Neural progenitor cell (in vitro differentiated cells): Measurements from ENCODE around the gene RMND5A. TPM values are rescaled to one million over a fixed set of nuclear protein-coding genes. Genes with fewer than 3 reads are reported as not detected.
A peak's percentile ranks its signal among the peaks of the same experiment; 100 is the strongest.

Experiments used
- DNase-seq: peaks from one replicate; pipeline ENCODE4 v3.0.0-alpha.2; 2016; ENCODE audit warnings: low spot score
- H2AFZ ChIP-seq: fragments of 200-600 bp; sonication (generic); replicated peaks from 2 replicates; pipeline ENCODE4 v1.6.1; 2016; ENCODE audit warnings: antibody characterized with exemption
- H3F3A ChIP-seq: fragments of 200-600 bp; sonication (generic); 2 replicates; pipeline ENCODE4 v1.6.1; 2016; ENCODE audit warnings: antibody characterized with exemption, low read depth
- H3K27ac ChIP-seq: fragments of 200-600 bp; sonication (generic); 2 replicates; pipeline ENCODE4 v1.5.1; 2016; ENCODE audit warnings: mild to moderate bottlenecking
- H3K27me3 ChIP-seq: fragments of 200-600 bp; sonication (generic); 2 replicates; pipeline ENCODE4 v1.6.1; 2016; ENCODE audit warnings: mild to moderate bottlenecking, moderate library complexity
- H3K36me3 ChIP-seq: fragments of 200-600 bp; sonication (generic); 2 replicates; pipeline ENCODE4 v1.5.1; 2016
- H3K4me1 ChIP-seq: fragments of 200-600 bp; sonication (generic); 2 replicates; pipeline ENCODE4 v1.6.1; 2016; ENCODE audit warnings: mixed run types
- H3K4me2 ChIP-seq: fragments of 200-600 bp; sonication (generic); 2 replicates; pipeline ENCODE4 v1.6.1; 2016
- H3K4me3 ChIP-seq: fragments of 200-600 bp; sonication (generic); 2 replicates; pipeline ENCODE4 v1.5.1; 2016
- H3K79me2 ChIP-seq: fragments of 200-600 bp; sonication (generic); 2 replicates; pipeline ENCODE4 v1.6.1; 2016; ENCODE audit warnings: low read depth
- H3K9ac ChIP-seq: fragments of 200-600 bp; sonication (generic); 2 replicates; pipeline ENCODE4 v1.6.1; 2016
- H3K9me3 ChIP-seq: fragments of 200-600 bp; sonication (generic); 2 replicates; pipeline ENCODE4 v1.5.1; 2016; ENCODE audit warnings: low read depth
- H4K20me1 ChIP-seq: fragments of 200-600 bp; sonication (generic); 2 replicates; pipeline ENCODE4 v1.6.1; 2016; ENCODE audit warnings: low read depth
- H3K27ac Mint-ChIP-seq: 3 replicates; pipeline ENCODE4 v1.8.0; 2021; ENCODE audit warnings: mixed read lengths
- H3K27me3 Mint-ChIP-seq: 2 replicates; pipeline ENCODE4 v1.8.0; 2022; ENCODE audit warnings: low read depth, mild to moderate bottlenecking, inconsistent platforms, moderate library complexity, mixed read lengths; ENCODE audit not compliant: insufficient read depth
- H3K36me3 Mint-ChIP-seq: 3 replicates; pipeline ENCODE4 v1.8.0; 2021; ENCODE audit warnings: mixed read lengths
- H3K4me1 Mint-ChIP-seq: 3 replicates; pipeline ENCODE4 v1.8.0; 2021; ENCODE audit warnings: mixed read lengths
- H3K4me3 Mint-ChIP-seq: 3 replicates; pipeline ENCODE4 v1.8.0; 2021; ENCODE audit warnings: mild to moderate bottlenecking, moderate library complexity, mixed read lengths
- H3K9me3 Mint-ChIP-seq: 3 replicates; pipeline ENCODE4 v1.8.0; 2020; ENCODE audit warnings: mixed read lengths
- EZH2 ChIP-seq: fragments of 200-600 bp; sonication (generic); IDR thresholded peaks from 2 replicates; pipeline ENCODE4 v1.6.1; 2017; ENCODE audit warnings: antibody characterized with exemption, mild to moderate bottlenecking, moderate library complexity
- EZH2phosphoT487 ChIP-seq: fragments of 200-600 bp; sonication (generic); IDR thresholded peaks from 2 replicates; pipeline ENCODE4 v1.6.1; 2017; ENCODE audit warnings: antibody characterized with exemption
- total RNA-seq: library from RNA; depleted of rRNA; stranded (reverse); fragments of >200 nt; gene quantifications from 2 replicates; pipeline ENCODE4 v1.2.3, GENCODE V29; 2015; ENCODE audit warnings: low replicate concordance
- TF ChIP-seq, protein P1 (sequence below): fragments of 200-600 bp; sonication (generic); IDR thresholded peaks from 2 replicates; pipeline ENCODE4 v1.5.1; 2017; ENCODE audit warnings: antibody characterized with exemption, mild to moderate bottlenecking

RMND5A gene
- total RNA-seq, 1 donor from 2014 or later = 107 TPM

DNA sequence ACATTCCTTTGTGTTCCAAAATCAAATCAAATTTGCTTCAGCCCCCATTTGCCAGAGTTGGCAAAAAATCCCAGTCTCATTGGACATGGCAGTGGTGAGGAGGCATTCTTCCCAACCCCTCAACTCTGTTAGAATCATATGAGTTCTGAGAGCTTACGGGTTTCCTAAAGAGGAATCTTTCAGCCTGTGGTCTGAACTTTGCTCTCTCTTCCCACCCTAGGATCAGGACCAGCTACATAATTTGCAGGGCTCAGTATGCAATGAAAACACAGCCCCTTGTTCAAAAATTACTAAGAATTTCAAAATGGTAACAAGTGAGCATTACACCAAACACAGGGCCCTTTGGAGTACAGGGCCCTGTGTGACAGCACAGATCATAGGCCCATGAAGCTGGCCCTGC is 47.1 kb upstream of the RMND5A start:
- Mint-ChIP-seq H3K27ac (no peak overlapping the region), H3K27me3 (no peaks in the 10 kb centered on the region), H3K4me1 (no peaks in the 10 kb centered on the region), H3K36me3 (no peaks in the 10 kb centered on the region), H3K9me3 (peaks cover 5% of the 10 kb centered on the region), H3K4me3 (no peak overlapping the region)
- Histone ChIP-seq H3K9ac (no peak overlapping the region), H3K4me3 (no peak overlapping the region), H3F3A (no peaks in the 10 kb centered on the region), H4K20me1 (no peaks in the 10 kb centered on the region), H3K9me3 (no peaks in the 10 kb centered on the region), H3K27ac (no peak overlapping the region), H3K4me1 (no peaks in the 10 kb centered on the region), H3K4me2 (no peak overlapping the region), H3K79me2 (no peaks in the 10 kb centered on the region), H3K27me3 (no peaks in the 10 kb centered on the region), H3K36me3 (no peaks in the 10 kb centered on the region), H2AFZ (no peak overlapping the region)
- no peak for TF ChIP-seq EZH2phosphoT487
- TF ChIP-seq, protein P1, sequence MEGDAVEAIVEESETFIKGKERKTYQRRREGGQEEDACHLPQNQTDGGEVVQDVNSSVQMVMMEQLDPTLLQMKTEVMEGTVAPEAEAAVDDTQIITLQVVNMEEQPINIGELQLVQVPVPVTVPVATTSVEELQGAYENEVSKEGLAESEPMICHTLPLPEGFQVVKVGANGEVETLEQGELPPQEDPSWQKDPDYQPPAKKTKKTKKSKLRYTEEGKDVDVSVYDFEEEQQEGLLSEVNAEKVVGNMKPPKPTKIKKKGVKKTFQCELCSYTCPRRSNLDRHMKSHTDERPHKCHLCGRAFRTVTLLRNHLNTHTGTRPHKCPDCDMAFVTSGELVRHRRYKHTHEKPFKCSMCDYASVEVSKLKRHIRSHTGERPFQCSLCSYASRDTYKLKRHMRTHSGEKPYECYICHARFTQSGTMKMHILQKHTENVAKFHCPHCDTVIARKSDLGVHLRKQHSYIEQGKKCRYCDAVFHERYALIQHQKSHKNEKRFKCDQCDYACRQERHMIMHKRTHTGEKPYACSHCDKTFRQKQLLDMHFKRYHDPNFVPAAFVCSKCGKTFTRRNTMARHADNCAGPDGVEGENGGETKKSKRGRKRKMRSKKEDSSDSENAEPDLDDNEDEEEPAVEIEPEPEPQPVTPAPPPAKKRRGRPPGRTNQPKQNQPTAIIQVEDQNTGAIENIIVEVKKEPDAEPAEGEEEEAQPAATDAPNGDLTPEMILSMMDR = no peak
- no peak for TF ChIP-seq EZH2
- no peak for DNase-seq

DNA sequence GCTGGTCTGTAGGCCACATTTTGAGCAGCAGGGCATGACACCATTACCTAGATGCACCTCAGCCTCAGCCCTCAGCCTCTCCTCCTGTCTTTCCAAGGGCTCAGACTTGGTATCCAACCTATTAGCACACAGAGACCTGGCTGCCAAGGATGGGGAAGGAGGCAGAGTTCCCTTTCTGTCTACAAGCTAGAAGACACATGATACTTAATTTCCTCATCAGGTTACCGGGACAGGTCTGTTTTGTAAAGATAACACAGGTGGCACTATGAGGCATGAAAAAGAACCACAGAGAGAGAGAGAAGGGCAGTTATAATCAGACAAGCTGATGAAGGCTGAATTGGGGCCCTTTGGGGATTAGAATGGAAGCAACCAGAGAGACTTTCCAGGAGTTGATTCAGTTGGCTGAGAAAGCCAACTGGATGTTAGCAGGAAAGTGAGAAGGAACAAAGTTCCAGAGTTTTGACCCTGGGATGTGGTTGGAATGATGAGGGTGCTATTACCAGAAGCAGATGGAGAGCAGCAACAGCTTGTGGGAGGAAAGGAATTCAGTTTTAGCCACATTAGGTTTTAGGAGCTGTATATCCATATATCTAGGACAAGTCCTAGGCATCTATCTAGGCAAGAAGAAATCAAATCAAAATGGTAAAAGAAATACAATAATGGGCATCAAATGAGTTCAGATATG is 46.0 kb upstream of the RMND5A start:
- H3K27ac ChIP-seq = no peak overlapping the region
- no peak overlapping the region for H3K4me2 ChIP-seq
- no peak for DNase-seq
- no peaks in the 10 kb centered on the region for H3K36me3 Mint-ChIP-seq
- no peak overlapping the region for H2AFZ ChIP-seq
- no peaks in the 10 kb centered on the region for H3K4me1 ChIP-seq
- no peaks in the 10 kb centered on the region for H3F3A ChIP-seq
- no peaks in the 10 kb centered on the region for H3K9me3 Mint-ChIP-seq
- TF ChIP-seq EZH2phosphoT487 = no peak
- H3K9me3 ChIP-seq = no peaks in the 10 kb centered on the region
- H4K20me1 ChIP-seq = no peaks in the 10 kb centered on the region
- H3K4me1 Mint-ChIP-seq = no peaks in the 10 kb centered on the region
- H3K9ac ChIP-seq = no peak overlapping the region
- H3K27me3 Mint-ChIP-seq = no peaks in the 10 kb centered on the region
- H3K27me3 ChIP-seq = no peaks in the 10 kb centered on the region
- H3K27ac Mint-ChIP-seq = no peak overlapping the region
- H3K4me3 Mint-ChIP-seq = no peak overlapping the region
- no peaks in the 10 kb centered on the region for H3K36me3 ChIP-seq
- no peaks in the 10 kb centered on the region for H3K79me2 ChIP-seq
- H3K4me3 ChIP-seq = no peak overlapping the region

DNA sequence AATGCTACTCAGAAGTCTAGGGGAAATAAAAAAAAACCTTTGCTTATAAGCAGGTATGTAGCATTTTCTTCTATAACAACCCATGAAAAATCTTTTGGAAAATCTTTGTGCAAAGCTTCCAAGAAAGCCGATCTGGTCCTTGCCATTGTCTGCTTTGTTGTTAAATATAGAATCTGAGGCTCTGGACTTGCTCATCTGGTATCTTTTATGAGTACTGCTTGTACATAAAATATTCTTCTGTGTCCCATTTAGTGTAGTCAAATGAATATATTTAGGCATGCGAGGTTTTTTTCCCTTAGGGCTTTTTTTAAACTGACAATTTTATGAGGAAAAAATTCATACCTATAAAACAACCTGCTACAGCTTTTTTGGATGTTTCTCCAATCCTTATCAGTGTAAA is 45.0 kb upstream of the RMND5A start:
- Histone ChIP-seq H3K4me1 (no peaks in the 10 kb centered on the region), H3K9ac (no peak overlapping the region), H3K27me3 (no peaks in the 10 kb centered on the region), H3K79me2 (no peaks in the 10 kb centered on the region), H4K20me1 (no peaks in the 10 kb centered on the region), H2AFZ (no peak overlapping the region), H3K27ac (no peak overlapping the region), H3K4me3 (no peak overlapping the region), H3F3A (no peaks in the 10 kb centered on the region), H3K4me2 (no peak overlapping the region), H3K36me3 (no peaks in the 10 kb centered on the region), H3K9me3 (no peaks in the 10 kb centered on the region)
- no peak overlapping the region for H3K4me3 Mint-ChIP-seq
- no peaks in the 10 kb centered on the region for H3K4me1 Mint-ChIP-seq
- H3K27me3 Mint-ChIP-seq = no peaks in the 10 kb centered on the region
- H3K9me3 Mint-ChIP-seq = no peaks in the 10 kb centered on the region
- H3K36me3 Mint-ChIP-seq = no peaks in the 10 kb centered on the region
- TF ChIP-seq EZH2 = no peak
- H3K27ac Mint-ChIP-seq = no peak overlapping the region
- no peak for DNase-seq

DNA sequence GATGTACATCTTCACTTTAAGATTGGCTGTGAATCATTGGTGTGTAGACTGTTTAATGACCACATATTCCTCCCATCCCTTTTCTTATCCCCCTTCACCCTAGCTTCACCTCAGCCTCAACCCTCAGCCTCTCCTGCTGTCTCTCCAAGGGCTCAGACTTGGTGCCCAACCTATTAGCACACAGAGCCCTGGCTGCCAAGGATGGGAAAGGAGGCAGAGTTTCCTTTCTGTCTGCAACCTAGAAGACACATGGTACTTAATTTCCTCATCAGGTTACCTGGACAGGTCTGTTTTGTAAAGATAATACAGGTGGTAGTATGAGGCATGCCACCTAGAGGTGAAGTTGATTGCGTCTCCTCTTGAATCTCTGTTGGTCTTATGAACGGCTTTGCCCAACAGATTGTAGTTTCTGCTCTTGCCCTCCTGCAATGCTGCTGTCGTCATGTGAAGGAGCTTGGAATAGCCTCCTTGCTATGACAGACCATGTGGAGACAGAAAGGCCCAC is 44.5 kb upstream of the RMND5A start:
- Mint-ChIP-seq H3K4me3 (no peak overlapping the region), H3K9me3 (no peaks in the 10 kb centered on the region), H3K27me3 (no peaks in the 10 kb centered on the region), H3K4me1 (no peaks in the 10 kb centered on the region), H3K36me3 (no peaks in the 10 kb centered on the region), H3K27ac (no peak overlapping the region)
- no peak overlapping the region for H3K9ac ChIP-seq
- H2AFZ ChIP-seq = no peak overlapping the region
- H3K4me1 ChIP-seq = no peaks in the 10 kb centered on the region
- H3K4me2 ChIP-seq = no peak overlapping the region
- no peaks in the 10 kb centered on the region for H3K79me2 ChIP-seq
- H4K20me1 ChIP-seq = no peaks in the 10 kb centered on the region
- no peaks in the 10 kb centered on the region for H3K9me3 ChIP-seq
- H3K27me3 ChIP-seq = no peaks in the 10 kb centered on the region
- no peaks in the 10 kb centered on the region for H3K36me3 ChIP-seq
- H3K4me3 ChIP-seq = no peak overlapping the region
- H3K27ac ChIP-seq = no peak overlapping the region
- no peaks in the 10 kb centered on the region for H3F3A ChIP-seq
- DNase-seq = no peak
- TF ChIP-seq, protein P1 = peak; percentile 5
- TF ChIP-seq EZH2 = no peak
- no peak for TF ChIP-seq EZH2phosphoT487
